BLaER1 (cell line): Measurements from ENCODE around the gene MLC1.

Experiments
- H3K27ac ChIP-seq: shearing (Covaris generic); formaldehyde crosslinking; 2 replicates; pipeline ENCODE4 v1.8.1; 2022
- H3K27me3 ChIP-seq: shearing (Covaris generic); formaldehyde crosslinking; 2 replicates; pipeline ENCODE4 v1.8.1; 2022
- H3K36me3 ChIP-seq: shearing (Covaris generic); formaldehyde crosslinking; 2 replicates; pipeline ENCODE4 v1.8.1; 2022
- H3K4me1 ChIP-seq: shearing (Covaris generic); formaldehyde crosslinking; 2 replicates; pipeline ENCODE4 v1.8.1; 2022
- H3K4me2 ChIP-seq: shearing (Covaris generic); formaldehyde crosslinking; 2 replicates; pipeline ENCODE4 v1.8.1; 2022
- H3K4me3 ChIP-seq: shearing (Covaris generic); formaldehyde crosslinking; 2 replicates; pipeline ENCODE4 v1.8.1; 2022
- H3K9ac ChIP-seq: shearing (Covaris generic); formaldehyde crosslinking; 2 replicates; pipeline ENCODE4 v1.8.1; 2022
- H3K9me3 ChIP-seq: shearing (Covaris generic); formaldehyde crosslinking; 2 replicates; pipeline ENCODE4 v1.8.1; 2022
- H4K20me1 ChIP-seq: shearing (Covaris generic); formaldehyde crosslinking; 2 replicates; pipeline ENCODE4 v1.8.1; 2022
- Cebpa-rat ChIP-seq: shearing (Covaris generic); IDR thresholded peaks from 2 replicates; pipeline ENCODE4 v1.8.1; 2022

MLC1 gene

DNA sequence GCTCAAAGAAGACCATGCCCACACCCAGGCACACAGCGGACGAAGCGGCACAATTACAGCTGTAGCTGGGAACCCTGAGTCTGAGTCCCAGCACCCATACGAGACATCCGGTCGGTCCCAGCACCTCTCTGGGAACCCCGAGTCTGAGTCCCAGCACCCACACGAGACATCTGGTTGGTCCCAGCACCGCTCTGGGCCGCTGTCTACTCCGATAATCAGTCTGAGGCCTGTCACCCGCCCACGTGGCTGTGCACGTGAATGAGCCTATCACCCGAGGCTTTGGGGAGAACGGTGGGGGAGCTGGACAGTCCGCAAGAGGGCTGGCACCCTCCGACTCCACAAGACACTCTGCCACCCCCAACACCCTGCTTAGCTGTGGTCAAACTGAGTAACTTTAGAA, 33.3 kb downstream of the MLC1 start:
- H3K4me1 ChIP-seq, result peaks cover 15% of the 10 kb centered on the region
- TF ChIP-seq Cebpa-rat, result no peak
- H3K9ac ChIP-seq, result no peak overlapping the region
- H4K20me1 ChIP-seq, result no peaks in the 10 kb centered on the region
- no peak overlapping the region for H3K27ac ChIP-seq
- no peak overlapping the region for H3K4me3 ChIP-seq
- no peaks in the 10 kb centered on the region for H3K36me3 ChIP-seq
- no peak overlapping the region for H3K4me2 ChIP-seq
- peaks cover 17% of the 10 kb centered on the region for H3K9me3 ChIP-seq
- no peaks in the 10 kb centered on the region for H3K27me3 ChIP-seq

DNA sequence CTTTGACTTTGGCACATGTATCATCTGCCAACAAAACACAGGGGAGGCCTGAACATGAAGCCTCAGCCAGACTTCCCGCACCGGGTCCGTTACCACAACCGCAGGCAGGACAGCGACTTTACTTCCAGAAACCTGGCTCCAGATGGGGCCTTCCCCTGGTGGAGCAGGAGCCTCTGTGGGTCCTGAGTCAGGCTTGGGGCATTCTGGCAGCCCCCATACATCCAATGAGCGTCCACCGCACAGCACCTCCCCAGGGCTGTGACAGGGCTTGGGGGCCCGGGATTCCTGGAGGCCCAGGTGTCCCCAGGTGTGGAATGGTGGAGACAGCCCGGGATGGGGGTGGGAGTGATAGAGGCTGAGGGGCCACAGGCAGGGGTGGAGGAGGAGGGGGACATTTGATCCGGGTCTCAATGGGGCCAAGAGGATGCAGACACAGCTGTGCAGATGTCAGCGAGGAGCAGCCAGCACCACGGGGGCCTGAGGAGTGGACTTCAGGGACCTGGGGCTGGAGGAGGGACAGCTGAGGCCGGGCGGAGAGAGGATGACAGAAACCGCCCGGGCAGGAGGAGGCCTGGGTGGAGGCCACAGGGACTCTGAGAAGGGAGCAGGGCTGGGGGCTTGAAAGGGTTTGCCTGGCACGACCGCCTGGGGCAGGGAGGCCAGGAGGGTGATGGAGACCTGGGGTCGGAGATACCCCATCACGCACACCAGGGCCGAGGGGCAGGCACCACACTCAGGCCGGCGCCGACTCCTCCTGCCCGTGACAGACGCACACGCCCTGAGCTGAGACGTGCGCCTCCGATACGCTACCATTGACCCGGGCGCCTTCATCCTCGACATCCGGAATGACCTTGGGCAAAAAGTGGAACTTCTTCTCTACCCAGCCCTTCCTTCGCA, 35.7 kb downstream of the MLC1 start:
- Histone ChIP-seq H3K4me3 (no peak overlapping the region), H3K27ac (no peak overlapping the region), H3K36me3 (no peaks in the 10 kb centered on the region), H3K27me3 (no peaks in the 10 kb centered on the region), H3K4me1 (peaks cover 16% of the 10 kb centered on the region), H3K9me3 (peaks cover 17% of the 10 kb centered on the region), H3K9ac (no peak overlapping the region), H3K4me2 (no peak overlapping the region), H4K20me1 (no peaks in the 10 kb centered on the region)
- TF ChIP-seq Cebpa-rat, result no peak

DNA sequence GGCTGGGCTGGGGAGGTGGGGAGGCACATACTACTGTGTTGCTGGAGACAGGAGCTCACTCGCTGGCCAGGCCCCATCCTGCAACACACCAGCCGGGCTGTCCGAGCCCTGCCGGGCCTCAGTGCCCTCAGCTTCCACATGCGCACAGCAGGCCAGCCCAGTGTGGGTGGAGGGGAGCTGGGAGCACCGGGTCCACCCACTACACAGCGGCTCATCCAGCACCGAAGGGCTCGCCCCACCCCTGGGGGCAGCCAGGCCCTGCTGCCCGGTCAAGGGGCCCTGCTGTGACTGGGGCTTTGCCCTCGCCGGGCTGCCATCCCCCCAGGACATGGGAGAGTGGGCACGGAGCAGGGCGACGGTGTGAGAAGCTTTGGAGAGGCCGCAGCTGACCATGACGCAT, 36.4 kb downstream of the MLC1 start:
- Histone ChIP-seq H3K36me3 (no peaks in the 10 kb centered on the region), H3K4me1 (peaks cover 17% of the 10 kb centered on the region), H3K9ac (no peak overlapping the region), H3K9me3 (peaks cover 14% of the 10 kb centered on the region), H3K4me3 (no peak overlapping the region), H3K27ac (no peak overlapping the region), H3K27me3 (no peaks in the 10 kb centered on the region), H3K4me2 (no peak overlapping the region), H4K20me1 (no peaks in the 10 kb centered on the region)
- no peak for TF ChIP-seq Cebpa-rat

DNA sequence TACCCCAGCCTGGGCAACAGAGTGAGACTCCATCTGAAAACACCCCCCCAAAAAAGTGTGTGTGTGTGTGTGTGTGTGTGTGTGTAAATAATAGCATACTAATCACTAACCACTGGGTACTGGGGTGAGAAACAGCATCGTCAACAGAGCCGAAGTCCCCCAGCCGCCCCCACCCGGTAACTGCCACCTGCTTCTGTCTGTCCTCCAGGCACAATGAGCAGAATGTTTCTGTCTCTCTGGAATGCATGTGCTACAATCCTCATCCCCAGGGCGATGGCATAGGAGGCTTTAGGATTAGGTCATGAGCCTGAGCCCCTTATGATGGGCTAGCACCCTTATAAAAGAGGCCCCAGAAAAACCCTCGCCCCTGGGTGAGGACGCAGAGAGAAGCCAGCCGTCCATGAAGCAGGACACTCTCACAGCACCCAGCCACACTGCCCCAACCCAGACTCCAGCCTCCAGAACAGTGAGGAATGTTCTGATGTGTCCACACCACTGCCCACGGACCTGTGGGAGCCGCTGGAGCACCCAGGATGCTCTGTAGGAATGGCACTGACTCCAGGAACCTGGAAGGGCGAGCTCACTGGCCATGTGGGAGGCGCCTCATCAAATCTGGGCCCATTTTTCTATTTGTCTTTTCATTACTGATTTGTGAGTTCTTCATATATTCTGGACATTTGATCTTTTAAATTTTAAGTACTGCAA, 37.0 kb downstream of the MLC1 start:
- no peaks in the 10 kb centered on the region for H3K27me3 ChIP-seq
- no peak overlapping the region for H3K9ac ChIP-seq
- no peak overlapping the region for H3K4me2 ChIP-seq
- H3K4me1 ChIP-seq, result peaks cover 17% of the 10 kb centered on the region
- TF ChIP-seq Cebpa-rat, result no peak
- no peak overlapping the region for H3K4me3 ChIP-seq
- H4K20me1 ChIP-seq, result no peaks in the 10 kb centered on the region
- peaks cover 14% of the 10 kb centered on the region for H3K9me3 ChIP-seq
- H3K36me3 ChIP-seq, result no peaks in the 10 kb centered on the region
- no peak overlapping the region for H3K27ac ChIP-seq

DNA sequence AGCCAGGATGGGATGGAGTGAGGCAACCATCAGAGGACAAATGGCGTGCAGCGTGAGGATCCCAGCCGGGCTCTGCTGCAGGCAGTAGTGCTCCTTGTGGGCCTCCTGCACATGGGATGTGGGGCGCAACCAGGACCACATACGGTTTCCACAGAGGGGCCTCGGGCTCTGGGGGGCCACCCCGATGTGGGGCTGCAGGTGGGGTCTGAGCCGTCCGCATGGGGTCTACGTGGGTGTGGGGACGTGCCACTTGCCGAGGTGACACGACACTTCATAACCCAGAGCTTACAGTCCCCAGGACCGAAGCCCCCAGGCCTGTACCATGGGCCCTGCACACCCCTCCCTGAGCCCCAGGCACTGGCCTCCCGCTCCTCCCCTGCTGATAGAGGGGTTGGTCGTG, 37.9 kb downstream of the MLC1 start:
- no peaks in the 10 kb centered on the region for H3K36me3 ChIP-seq
- peaks cover 24% of the 10 kb centered on the region for H3K4me1 ChIP-seq
- no peak overlapping the region for H3K9ac ChIP-seq
- no peak overlapping the region for H3K4me3 ChIP-seq
- H3K27me3 ChIP-seq, result no peaks in the 10 kb centered on the region
- H3K27ac ChIP-seq, result no peak overlapping the region
- no peak for TF ChIP-seq Cebpa-rat
- no peak overlapping the region for H3K4me2 ChIP-seq
- peaks cover 18% of the 10 kb centered on the region for H3K9me3 ChIP-seq
- H4K20me1 ChIP-seq, result no peaks in the 10 kb centered on the region

DNA sequence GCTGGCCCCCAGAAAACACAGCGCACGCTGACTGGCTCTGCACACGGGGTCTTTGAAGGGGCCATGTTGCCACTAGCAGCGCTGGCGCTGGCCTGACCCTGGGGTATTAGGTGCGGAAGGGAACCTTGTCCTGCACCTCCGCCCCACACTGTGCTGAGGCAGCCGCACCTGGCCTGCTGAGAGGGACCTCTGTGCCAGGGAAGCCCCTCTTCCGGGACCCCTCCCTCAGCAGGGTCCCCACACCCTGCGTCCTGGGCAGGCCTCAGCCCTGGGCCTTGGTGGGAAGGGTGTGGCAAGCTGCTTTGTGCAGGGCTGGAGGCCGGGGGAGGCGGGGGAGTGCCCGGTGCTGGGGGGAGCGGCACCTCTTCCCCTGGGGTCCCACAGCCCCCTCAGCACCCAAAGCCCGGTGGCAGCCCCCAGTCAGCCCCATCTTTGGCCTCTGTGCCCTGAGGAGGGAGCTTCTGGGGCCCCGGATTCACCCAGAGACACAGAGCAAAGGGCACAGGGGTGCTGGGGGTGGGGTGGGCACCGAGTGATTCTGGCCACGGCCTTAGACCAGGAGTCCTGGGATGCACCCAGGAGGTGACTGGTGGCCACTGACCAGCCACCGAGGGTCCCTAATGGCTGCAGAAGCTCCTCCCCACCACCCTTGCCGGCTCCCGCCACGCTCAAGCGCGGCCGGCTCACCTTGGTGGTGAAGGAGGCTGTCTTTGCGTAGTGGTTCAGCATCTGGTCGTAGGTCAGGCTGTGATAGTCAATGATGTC, 38.6 kb downstream of the MLC1 start:
- Histone ChIP-seq H3K4me3 (no peak overlapping the region), H3K4me1 (peaks cover 26% of the 10 kb centered on the region), H3K9ac (no peak overlapping the region), H3K4me2 (no peak overlapping the region), H3K27ac (no peak overlapping the region), H3K9me3 (peaks cover 14% of the 10 kb centered on the region), H4K20me1 (no peaks in the 10 kb centered on the region), H3K36me3 (no peaks in the 10 kb centered on the region), H3K27me3 (no peaks in the 10 kb centered on the region)
- no peak for TF ChIP-seq Cebpa-rat

DNA sequence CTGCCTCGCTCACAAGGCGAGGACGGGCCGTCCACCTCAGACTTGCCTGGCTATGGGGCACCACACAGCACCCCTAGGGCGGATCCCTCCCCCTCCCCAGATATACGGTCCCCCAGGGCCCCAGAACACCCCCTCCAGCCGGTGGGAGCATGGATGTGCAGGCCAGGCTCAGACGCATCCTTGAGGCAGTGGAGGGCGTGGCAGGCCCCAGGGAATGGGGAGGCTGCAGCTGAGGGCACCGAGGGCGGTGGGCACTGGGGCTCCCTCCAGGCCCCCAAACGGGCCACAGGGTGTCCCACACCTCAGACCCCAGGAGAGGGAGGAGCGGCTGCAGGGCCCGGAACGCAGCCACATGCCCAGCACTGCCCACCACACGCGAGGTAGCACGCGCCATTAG, 39.2 kb downstream of the MLC1 start:
- no peak for TF ChIP-seq Cebpa-rat
- no peaks in the 10 kb centered on the region for H3K27me3 ChIP-seq
- no peak overlapping the region for H3K27ac ChIP-seq
- H3K4me1 ChIP-seq, result peaks cover 26% of the 10 kb centered on the region
- H3K9me3 ChIP-seq, result peaks cover 14% of the 10 kb centered on the region
- H3K9ac ChIP-seq, result no peak overlapping the region
- H4K20me1 ChIP-seq, result no peaks in the 10 kb centered on the region
- no peak overlapping the region for H3K4me3 ChIP-seq
- no peaks in the 10 kb centered on the region for H3K36me3 ChIP-seq
- H3K4me2 ChIP-seq, result no peak overlapping the region

DNA sequence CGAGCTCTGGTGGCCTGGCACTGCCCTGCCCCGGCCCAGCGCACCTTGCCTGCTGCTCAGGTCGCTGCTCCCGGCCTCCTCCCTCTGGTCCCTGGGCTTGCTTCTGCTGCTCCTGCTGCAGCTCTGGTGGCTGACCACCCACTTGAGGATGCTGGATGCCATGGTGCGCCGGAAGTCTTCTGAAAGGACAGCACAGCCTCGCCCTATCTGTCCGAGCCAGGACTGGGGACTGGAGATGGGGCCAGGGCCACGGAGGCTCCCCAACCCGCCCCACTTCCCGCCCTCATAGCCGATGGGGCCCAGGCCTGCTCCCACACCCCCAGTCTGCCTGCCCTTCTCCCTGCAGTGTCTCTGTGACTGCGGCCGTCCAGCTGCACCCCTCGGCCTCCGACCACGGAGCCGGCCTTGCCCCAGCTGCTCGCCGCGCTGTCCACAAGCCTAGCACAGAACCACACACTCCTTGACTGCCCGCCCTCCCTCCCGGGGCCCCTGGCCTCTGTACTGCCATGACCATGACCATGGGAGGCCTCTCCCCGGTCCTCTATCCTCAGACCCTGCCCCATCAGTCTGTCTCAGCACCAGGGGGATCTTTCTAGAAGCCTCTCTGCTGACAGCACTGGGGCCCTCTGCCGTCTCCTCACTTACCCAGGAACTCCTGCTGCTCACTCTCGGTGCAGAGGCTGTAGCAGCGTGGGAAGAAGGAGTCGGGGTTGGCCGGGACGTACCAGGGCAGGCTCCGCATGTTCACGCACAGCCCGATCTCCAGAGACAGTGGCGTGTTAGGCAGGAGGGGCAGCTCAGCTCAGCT, 39.8 kb downstream of the MLC1 start:
- Histone ChIP-seq H3K36me3 (no peaks in the 10 kb centered on the region), H3K4me3 (no peak overlapping the region), H3K9me3 (peaks cover 14% of the 10 kb centered on the region), H4K20me1 (no peaks in the 10 kb centered on the region), H3K4me1 (peaks cover 26% of the 10 kb centered on the region), H3K27ac (no peak overlapping the region), H3K27me3 (no peaks in the 10 kb centered on the region), H3K9ac (no peak overlapping the region), H3K4me2 (peak overlapping the region; percentile 76)
- TF ChIP-seq Cebpa-rat, result no peak

DNA sequence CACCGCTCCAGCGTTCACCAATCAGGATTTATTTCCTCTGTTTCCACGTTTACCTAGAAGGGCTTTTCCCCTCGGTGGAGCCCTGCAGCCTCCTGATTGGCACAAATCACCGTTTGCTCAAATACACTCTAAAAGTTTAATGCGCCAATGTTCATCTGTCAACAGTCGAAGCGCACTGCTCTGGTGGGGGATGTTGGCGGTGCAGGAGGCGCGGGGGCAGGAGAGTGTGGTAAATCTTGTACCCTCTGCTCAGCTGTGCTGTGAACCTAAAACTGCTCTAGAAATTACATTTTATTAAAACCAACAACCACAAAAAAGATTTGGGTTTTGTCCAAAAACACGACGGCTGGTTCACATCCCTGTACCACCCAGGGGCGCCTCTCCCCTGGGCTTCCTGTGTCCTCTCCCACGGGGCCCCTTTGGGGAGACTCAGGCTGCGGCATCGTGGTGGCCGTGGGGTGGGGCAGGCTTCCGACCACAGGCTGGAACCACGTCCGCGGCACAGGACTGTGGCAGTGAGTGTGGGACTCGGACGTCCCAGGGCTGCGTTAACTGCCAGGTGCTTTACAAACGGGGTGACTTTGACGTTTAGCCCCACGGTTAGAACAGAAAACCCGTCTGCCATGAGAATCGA, 40.6 kb downstream of the MLC1 start:
- H3K4me2 ChIP-seq, result peak overlapping the region; percentile 76

More for the DNA sequence above, 40.6 kb downstream of the MLC1 start:
- H4K20me1 ChIP-seq, result no peaks in the 10 kb centered on the region
- H3K27ac ChIP-seq, result no peak overlapping the region
- no peaks in the 10 kb centered on the region for H3K36me3 ChIP-seq
- H3K4me3 ChIP-seq, result no peak overlapping the region
- H3K4me1 ChIP-seq, result peaks cover 26% of the 10 kb centered on the region
- H3K9ac ChIP-seq, result no peak overlapping the region
- no peak for TF ChIP-seq Cebpa-rat
- H3K9me3 ChIP-seq, result peaks cover 20% of the 10 kb centered on the region
- no peaks in the 10 kb centered on the region for H3K27me3 ChIP-seq
